Measurements from ENCODE around the gene SIMC1. TPM values are rescaled to one million over a fixed set of nuclear protein-coding genes. Genes with fewer than 3 reads are reported as not detected.

The SIMC1 gene
- total and polyA plus RNA-seq, 2 of the 4 experiments (the other 2 are of a cell fraction): 8.2 to 11.7 TPM

DNA sequence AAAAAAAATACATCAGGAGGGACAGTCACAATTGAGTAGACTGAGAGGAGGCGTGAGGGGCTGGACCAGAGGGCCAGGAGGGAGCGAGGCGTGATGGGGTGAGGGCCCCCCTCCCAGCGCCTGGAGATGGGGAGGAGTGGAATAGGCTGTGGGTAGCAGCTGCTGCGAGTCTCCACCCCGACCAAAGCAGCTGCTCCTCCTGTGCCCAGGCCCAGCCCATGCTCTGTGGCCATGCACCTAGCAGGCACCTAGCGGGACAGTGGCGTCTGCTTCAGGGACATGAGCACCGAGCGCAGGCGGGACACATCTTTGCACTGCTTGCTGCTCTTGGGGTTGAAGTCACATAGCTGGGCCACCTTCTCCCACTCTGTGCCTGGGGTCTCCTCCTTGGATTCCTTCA, 154.3 kb downstream of the SIMC1 start:
- no peaks in the 10 kb centered on the region; the same call in 1 of the 2 replicates for H3K9me1 ChIP-seq (ENCODE audit: insufficient read depth, low read length)
- no peak overlapping the region for H3K4ac ChIP-seq (ENCODE audit: low read depth, low read length)
- H4K20me1 ChIP-seq (ENCODE audit: insufficient read depth, low read length): peaks cover 7% of the 10 kb centered on the region; the same call in 1 of the 2 replicates
- no peak overlapping the region for H4K91ac ChIP-seq (ENCODE audit: insufficient read depth, low read depth, low read length)
- H2BK5ac ChIP-seq (ENCODE audit: low read depth, low read length, poor library complexity, severe bottlenecking): no peak overlapping the region
- H2BK15ac ChIP-seq (ENCODE audit: low read depth, low read length): no peak overlapping the region
- no peak overlapping the region for H2AK9ac ChIP-seq (replicated peaks; ENCODE audit: low read depth, low read length, poor library complexity)
- dilution Hi-C loops (cut with HindIII; ENCODE audit: low sequenced_read_pairs, unreplicated experiment): no loop called here
- ChIA-PET POLR2A (ENCODE audit: unreplicated experiment) (no interaction called here), CTCF (no interaction called here)
- no peak for DNase-seq
- intact Hi-C loops (cut with micrococcal nuclease): no loop called here
- in situ Hi-C loops (cut with MboI; ENCODE audit: low sequenced_read_pairs): no loop called here
- no peak overlapping the region for H3K4me3 ChIP-seq (ENCODE audit: insufficient read depth, low read depth, low read length)
- no peak overlapping the region for H4K8ac ChIP-seq (ENCODE audit: low read depth in 2 of 2, low read length in 2 of 2)
- no peak overlapping the region for H4K5ac ChIP-seq (ENCODE audit: low read depth, low read length)
- peaks cover 6 to 42% of the 10 kb centered on the region in 2 experiments; a peak in 2 of 4 replicates for H3K79me1 ChIP-seq (ENCODE audit: low read depth in 1 of 2, low read length in 2 of 2)
- no peak overlapping the region for H3K9ac ChIP-seq (ENCODE audit: low read depth, low read length)
- H3K27ac ChIP-seq (ENCODE audit: insufficient read depth, low read length): no peak overlapping the region
- TF ChIP-seq FOS (IDR thresholded peaks at IDR 0.05; ENCODE audit: low read depth, low read length): no peak
- TF ChIP-seq, protein P1, sequence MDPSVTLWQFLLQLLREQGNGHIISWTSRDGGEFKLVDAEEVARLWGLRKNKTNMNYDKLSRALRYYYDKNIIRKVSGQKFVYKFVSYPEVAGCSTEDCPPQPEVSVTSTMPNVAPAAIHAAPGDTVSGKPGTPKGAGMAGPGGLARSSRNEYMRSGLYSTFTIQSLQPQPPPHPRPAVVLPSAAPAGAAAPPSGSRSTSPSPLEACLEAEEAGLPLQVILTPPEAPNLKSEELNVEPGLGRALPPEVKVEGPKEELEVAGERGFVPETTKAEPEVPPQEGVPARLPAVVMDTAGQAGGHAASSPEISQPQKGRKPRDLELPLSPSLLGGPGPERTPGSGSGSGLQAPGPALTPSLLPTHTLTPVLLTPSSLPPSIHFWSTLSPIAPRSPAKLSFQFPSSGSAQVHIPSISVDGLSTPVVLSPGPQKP (IDR thresholded peaks at IDR 0.05; ENCODE audit: borderline replicate concordance, low read depth, low read length): no peak
- no peak for TF ChIP-seq RCOR1 (IDR thresholded peaks at IDR 0.05; ENCODE audit: insufficient replicate concordance, low read length)
- TF ChIP-seq, protein P2, sequence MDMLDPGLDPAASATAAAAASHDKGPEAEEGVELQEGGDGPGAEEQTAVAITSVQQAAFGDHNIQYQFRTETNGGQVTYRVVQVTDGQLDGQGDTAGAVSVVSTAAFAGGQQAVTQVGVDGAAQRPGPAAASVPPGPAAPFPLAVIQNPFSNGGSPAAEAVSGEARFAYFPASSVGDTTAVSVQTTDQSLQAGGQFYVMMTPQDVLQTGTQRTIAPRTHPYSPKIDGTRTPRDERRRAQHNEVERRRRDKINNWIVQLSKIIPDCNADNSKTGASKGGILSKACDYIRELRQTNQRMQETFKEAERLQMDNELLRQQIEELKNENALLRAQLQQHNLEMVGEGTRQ (IDR thresholded peaks at IDR 0.05; ENCODE audit: low read depth, low read length): no peak
- no peak for TF ChIP-seq SMC3 (IDR thresholded peaks at IDR 0.05; ENCODE audit: low read depth, low read length)
- TF ChIP-seq CEBPB (IDR thresholded peaks at IDR 0.05; ENCODE audit: low read depth, low read length): no peak
- TF ChIP-seq BHLHE40 (IDR thresholded peaks at IDR 0.05; ENCODE audit: low read depth, low read length): no peak
- TF ChIP-seq, protein P3, sequence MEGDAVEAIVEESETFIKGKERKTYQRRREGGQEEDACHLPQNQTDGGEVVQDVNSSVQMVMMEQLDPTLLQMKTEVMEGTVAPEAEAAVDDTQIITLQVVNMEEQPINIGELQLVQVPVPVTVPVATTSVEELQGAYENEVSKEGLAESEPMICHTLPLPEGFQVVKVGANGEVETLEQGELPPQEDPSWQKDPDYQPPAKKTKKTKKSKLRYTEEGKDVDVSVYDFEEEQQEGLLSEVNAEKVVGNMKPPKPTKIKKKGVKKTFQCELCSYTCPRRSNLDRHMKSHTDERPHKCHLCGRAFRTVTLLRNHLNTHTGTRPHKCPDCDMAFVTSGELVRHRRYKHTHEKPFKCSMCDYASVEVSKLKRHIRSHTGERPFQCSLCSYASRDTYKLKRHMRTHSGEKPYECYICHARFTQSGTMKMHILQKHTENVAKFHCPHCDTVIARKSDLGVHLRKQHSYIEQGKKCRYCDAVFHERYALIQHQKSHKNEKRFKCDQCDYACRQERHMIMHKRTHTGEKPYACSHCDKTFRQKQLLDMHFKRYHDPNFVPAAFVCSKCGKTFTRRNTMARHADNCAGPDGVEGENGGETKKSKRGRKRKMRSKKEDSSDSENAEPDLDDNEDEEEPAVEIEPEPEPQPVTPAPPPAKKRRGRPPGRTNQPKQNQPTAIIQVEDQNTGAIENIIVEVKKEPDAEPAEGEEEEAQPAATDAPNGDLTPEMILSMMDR (conservative IDR thresholded peaks at IDR 0.05; ENCODE audit: low read depth, low read length): no peak
- no peak for TF ChIP-seq POLR2A (IDR thresholded peaks at IDR 0.05; ENCODE audit: low read depth, low read length)
- TF ChIP-seq MXI1 (IDR thresholded peaks at IDR 0.05; ENCODE audit: borderline replicate concordance, low read depth, low read length): no peak
- no peak for TF ChIP-seq MAZ (IDR thresholded peaks at IDR 0.05; ENCODE audit: borderline replicate concordance, low read depth, low read length)
- TF ChIP-seq NFE2L2 (IDR thresholded peaks at IDR 0.05; ENCODE audit: low read depth, low read length): no peak
- no peak for TF ChIP-seq CHD1 (IDR thresholded peaks at IDR 0.05; ENCODE audit: low read depth, low read length)
- TF ChIP-seq RFX5 (IDR thresholded peaks at IDR 0.05; ENCODE audit: low read depth, low read length): no peak
- no peak for TF ChIP-seq MAFK (IDR thresholded peaks at IDR 0.05; ENCODE audit: low read depth, low read length)
- H2BK120ac ChIP-seq (ENCODE audit: low read depth, low read length): no peak overlapping the region
- no peak overlapping the region for H3K18ac ChIP-seq (ENCODE audit: low read depth, low read length)
- no peak overlapping the region for H2BK20ac ChIP-seq (ENCODE audit: low read depth, low read length)
- no peak overlapping the region for H2AFZ ChIP-seq (replicated peaks; ENCODE audit: low read length, poor library complexity)
- H3K36me3 ChIP-seq (ENCODE audit: control insufficient read depth, insufficient read depth, low read length): peaks cover 30% of the 10 kb centered on the region
- H2AK5ac ChIP-seq (ENCODE audit: low read depth, low read length): no peak overlapping the region
- no peak overlapping the region for H3K56ac ChIP-seq (ENCODE audit: extremely low read depth, insufficient read depth, low read length)
- no peak overlapping the region for H3K14ac ChIP-seq (replicated peaks; ENCODE audit: low read depth, low read length)
- H3K4me2 ChIP-seq (ENCODE audit: low read depth, low read length): no peak overlapping the region
- H3K4me1 ChIP-seq (ENCODE audit: control insufficient read depth, insufficient read depth, low read length): peaks cover 4% of the 10 kb centered on the region; the same call in 1 of the 2 replicates
- H3K27me3 ChIP-seq (ENCODE audit: control insufficient read depth, insufficient read depth, low read length): no peaks in the 10 kb centered on the region
- BruUV-seq (replicated peaks): no TSS peak
- ATAC-seq (ENCODE audit: low read depth): no peak
- no peak overlapping the region for H3K23ac ChIP-seq (ENCODE audit: low read depth, low read length)
- WGBS, 2 experiments (ENCODE audit: extremely low coverage in 2 of 2, insufficient read length in 1 of 2): 95% methylated on average over 7 of the region's 11 CpGs; no CpG with 5 or more reads in 1 of the 2 experiments
- H3K9me3 ChIP-seq (ENCODE audit: control insufficient read depth, insufficient read depth, low read length): no peaks in the 10 kb centered on the region

All from IMR-90 (cell line).